Dendritic cell treated with granulocyte-macrophage colony-stimulating factor and Interleukin-4, amounts not matched to agents 40 ng/mL and 50 ng/mL, for 4 days (primary cell): Measurements from ENCODE around the gene RDH8.
"Not testable (repeated sequence)": the region's sequence is repeated elsewhere in the genome, so short reads cannot be mapped to it uniquely, and the experiment has no call there.

ENCODE experiments used
- H3K27ac Mint-ChIP-seq: one replicate; pipeline ENCODE4 v1.8.0; 2022; ENCODE audit warnings: mild to moderate bottlenecking, mixed read lengths
- H3K27me3 Mint-ChIP-seq: one replicate; pipeline ENCODE4 v1.8.0; 2022; ENCODE audit warnings: mild to moderate bottlenecking, mixed read lengths
- H3K36me3 Mint-ChIP-seq: one replicate; pipeline ENCODE4 v1.8.0; 2022; ENCODE audit warnings: low read depth, mixed read lengths
- H3K4me1 Mint-ChIP-seq: one replicate; pipeline ENCODE4 v1.8.0; 2022; ENCODE audit warnings: low read depth, mixed read lengths
- H3K4me3 Mint-ChIP-seq: one replicate; pipeline ENCODE4 v1.8.0; 2022; ENCODE audit warnings: mild to moderate bottlenecking, moderate library complexity, mixed read lengths
- H3K9me3 Mint-ChIP-seq: one replicate; pipeline ENCODE4 v1.8.0; 2022; ENCODE audit warnings: mixed read lengths
- intact Hi-C: fragments of 100-400 bp; cut with micrococcal nuclease; formaldehyde crosslinking; loops from one replicate; pipeline ENCODE4 v1.15.0; 2022

RDH8 gene

DNA sequence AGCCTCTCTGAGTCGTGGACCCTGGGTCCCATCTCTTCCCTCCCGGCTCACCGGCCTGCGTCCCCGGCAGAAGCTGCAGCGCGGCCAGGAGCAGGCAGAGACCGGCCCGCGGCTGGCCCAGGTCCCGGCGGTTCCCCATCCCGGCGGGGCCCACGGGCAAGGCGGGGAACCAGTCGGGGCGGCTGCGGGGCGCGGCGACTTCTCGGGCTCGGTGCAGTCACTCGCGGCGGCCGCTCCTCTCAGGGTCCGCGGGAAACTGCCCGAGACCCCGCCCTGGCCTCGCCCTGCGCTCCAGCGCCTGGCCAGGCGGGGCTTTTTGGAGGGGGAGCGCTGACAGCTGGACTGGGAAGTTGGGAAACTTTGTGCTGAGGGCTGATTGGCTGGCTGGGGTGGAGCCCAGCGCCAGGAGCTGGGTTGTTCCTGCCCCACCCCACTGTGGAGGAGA is 3.0 kb upstream of the RDH8 start, which contains the start of gene COL5A3:
TSS of gene COL5A3 (minus strand) at position 258 of the 445 bp plus-strand sequence. CDS start at position 139, 119 bp downstream.
- peak within 1 kb of the TSS; percentile 49 for H3K4me3 Mint-ChIP-seq

DNA sequence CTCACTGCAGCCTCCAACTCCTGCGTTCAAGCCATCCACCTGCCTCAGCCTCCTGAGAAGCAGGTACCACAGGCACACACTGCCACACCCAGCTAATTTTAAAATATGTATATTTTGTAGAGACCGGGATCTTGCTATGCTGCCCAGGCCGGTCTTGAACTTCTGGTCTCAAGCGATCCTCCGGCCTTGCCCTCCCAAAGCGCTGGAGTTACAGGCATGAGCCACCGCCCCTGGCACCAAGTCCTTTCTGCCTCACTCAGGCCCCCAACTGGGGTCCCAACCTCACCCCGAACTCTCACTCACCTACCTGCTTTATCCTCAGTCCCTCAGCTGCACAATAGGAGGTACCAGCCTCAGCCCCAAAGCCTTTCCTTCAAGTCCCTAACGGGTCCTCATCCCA is 2.3 kb upstream of the RDH8 start:
- Mint-ChIP-seq H3K9me3 (no peaks in the 10 kb centered on the region), H3K36me3 (no peaks in the 10 kb centered on the region), H3K27me3 (peaks cover 70% of the 10 kb centered on the region), H3K27ac (no peak overlapping the region), H3K4me3 (no peak overlapping the region), H3K4me1 (peaks cover 6% of the 10 kb centered on the region)
- intact Hi-C loops, result no loop called here

More for the DNA sequence above, 3.0 kb upstream of the RDH8 start, which contains the start of gene COL5A3:
- Mint-ChIP-seq H3K36me3 (no peaks in the 10 kb centered on the region), H3K27ac (no peak within 1 kb of the TSS), H3K4me1 (peaks cover 6% of the 10 kb centered on the region), H3K27me3 (peaks cover 73% of the 10 kb centered on the region), H3K9me3 (no peaks in the 10 kb centered on the region)
- intact Hi-C loops, result no loop called here

DNA sequence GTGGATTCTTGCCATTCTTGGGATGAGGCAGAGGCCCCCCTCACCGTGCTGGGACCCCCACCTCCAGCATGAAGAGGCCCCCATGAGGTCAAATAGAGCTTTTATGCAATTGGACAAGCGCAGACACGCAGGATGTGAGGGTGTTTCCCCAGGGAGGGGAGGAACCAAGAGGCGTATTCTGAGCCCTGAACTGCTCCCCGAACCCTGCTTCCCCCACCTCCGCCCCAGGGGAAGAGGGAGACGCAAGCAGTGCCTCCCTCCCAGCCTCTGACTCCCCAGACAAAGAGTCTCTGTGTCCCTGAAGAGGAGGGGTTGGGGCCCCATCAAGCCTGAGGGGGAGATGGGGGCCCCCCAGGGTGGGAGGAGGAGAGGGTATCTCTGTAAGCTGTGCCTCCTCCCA is 1.3 kb upstream of the RDH8 start:
- H3K4me1 Mint-ChIP-seq, result peaks cover 6% of the 10 kb centered on the region
- no peak overlapping the region for H3K4me3 Mint-ChIP-seq
- peaks cover 63% of the 10 kb centered on the region for H3K27me3 Mint-ChIP-seq
- intact Hi-C loops, result no loop called here
- H3K36me3 Mint-ChIP-seq, result no peaks in the 10 kb centered on the region
- H3K9me3 Mint-ChIP-seq, result no peaks in the 10 kb centered on the region
- no peak overlapping the region for H3K27ac Mint-ChIP-seq

DNA sequence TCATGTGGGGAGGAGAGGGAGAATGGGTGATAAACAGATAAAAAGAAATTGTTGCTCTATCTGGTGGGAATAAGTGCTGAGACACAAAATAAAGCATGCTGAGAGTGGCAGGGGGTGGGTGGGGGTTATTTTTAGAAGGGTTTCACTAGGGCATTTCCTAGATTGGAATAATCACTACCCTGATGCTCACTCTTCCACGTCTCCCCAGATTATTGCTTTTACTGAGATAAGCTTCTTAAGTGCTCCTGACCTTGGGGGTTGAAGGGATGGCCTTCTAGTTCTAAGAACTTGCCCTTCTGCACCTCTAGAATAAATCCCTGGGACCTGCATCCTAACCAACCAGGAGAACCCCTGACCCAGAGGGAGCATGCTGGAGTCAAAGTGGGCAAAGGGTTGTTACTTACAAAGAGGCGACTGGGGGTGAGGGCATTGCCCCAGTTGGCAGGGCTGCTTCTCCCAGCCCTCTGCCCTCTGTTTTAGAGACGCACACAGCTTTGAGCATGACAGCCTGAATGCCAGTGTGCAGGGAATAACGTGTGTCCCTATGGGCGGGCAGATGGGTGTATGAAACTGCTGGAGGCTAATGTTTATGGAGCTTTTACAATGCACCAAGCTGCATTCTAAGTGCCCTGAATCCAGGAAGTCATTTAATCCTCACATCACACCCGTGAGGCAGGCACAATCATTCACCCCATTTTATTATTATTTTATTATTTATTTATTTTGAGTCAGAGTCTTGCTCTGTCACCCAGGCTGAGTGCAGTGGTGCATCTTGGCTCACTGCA is 743 bp downstream of the RDH8 start:
- Mint-ChIP-seq H3K4me3 (no peak overlapping the region), H3K9me3 (no peaks in the 10 kb centered on the region), H3K4me1 (peaks cover 6% of the 10 kb centered on the region), H3K27me3 (peaks cover 46% of the 10 kb centered on the region), H3K36me3 (no peaks in the 10 kb centered on the region), H3K27ac (no peak overlapping the region)
- intact Hi-C loops, result no loop called here

DNA sequence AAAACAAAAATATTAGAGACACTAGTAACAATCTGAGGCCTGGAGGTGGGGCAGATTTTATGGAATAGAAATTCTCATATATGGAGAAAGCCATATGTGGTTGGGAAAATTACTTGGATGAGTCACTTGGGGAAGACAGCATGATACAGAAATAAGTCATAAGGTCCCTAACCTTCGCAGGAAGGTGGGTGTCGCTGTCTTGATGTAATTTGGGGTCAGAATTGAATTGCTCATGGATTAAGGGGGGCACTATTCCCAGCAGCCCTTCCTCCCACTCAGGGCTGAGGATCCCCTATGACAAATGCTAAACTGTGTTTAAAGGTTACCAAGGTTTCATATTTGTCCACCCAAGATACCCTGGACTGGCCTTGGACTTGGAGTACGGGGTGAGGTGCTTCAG is 5.0 kb downstream of the RDH8 start:
- no peak overlapping the region for H3K4me3 Mint-ChIP-seq
- H3K27ac Mint-ChIP-seq, result no peak overlapping the region
- no peaks in the 10 kb centered on the region for H3K4me1 Mint-ChIP-seq
- H3K9me3 Mint-ChIP-seq, result no peaks in the 10 kb centered on the region
- peaks cover 20% of the 10 kb centered on the region for H3K27me3 Mint-ChIP-seq
- H3K36me3 Mint-ChIP-seq, result no peaks in the 10 kb centered on the region
- intact Hi-C loops, result no loop called here

DNA sequence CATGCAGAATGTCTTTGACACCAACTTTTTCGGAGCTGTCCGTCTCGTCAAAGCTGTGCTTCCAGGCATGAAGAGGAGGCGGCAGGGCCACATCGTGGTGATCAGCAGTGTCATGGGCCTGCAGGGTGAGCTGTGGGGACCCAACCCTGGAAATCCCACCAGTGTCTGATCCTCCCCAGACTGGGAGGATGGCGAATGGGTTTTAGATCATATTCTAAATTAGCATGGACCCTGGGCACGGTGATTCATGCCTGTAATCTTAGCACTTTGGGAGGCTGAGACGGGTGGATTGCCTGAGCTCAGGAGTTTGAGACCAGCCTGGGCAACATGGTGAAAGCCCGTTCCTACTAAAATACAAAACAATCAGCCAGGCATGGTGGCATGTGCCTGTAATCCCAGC is 5.5 kb downstream of the RDH8 start:
- H3K36me3 Mint-ChIP-seq, result no peaks in the 10 kb centered on the region
- no peak overlapping the region for H3K27ac Mint-ChIP-seq
- peaks cover 16% of the 10 kb centered on the region for H3K27me3 Mint-ChIP-seq
- H3K9me3 Mint-ChIP-seq, result no peaks in the 10 kb centered on the region
- H3K4me3 Mint-ChIP-seq, result no peak overlapping the region
- no peaks in the 10 kb centered on the region for H3K4me1 Mint-ChIP-seq
- intact Hi-C loops, result no loop called here

DNA sequence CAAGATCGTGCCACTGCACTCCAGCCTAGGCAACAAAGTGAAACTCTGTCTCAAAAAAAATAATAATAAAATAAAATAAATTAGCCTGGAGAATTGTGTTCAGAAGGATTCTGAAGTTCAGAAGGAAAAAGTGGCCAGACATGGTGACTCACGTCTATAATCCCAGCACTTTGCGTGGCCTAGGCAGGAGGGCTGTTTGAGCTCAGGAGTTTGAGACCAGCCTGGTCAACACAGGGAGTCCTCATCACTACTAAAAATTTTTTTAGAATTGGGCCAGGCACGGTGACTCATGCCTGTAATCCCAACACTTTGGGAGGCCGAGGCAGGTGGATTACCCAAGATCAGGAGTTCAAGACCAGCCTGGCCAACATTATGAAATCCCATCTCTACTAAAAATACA is 6.0 kb downstream of the RDH8 start:
- Mint-ChIP-seq H3K27me3 (peaks cover 13% of the 10 kb centered on the region), H3K4me3 (no peak overlapping the region), H3K27ac (no peak overlapping the region), H3K9me3 (no peaks in the 10 kb centered on the region), H3K4me1 (no peaks in the 10 kb centered on the region), H3K36me3 (no peaks in the 10 kb centered on the region)
- intact Hi-C loops, result no loop called here

DNA sequence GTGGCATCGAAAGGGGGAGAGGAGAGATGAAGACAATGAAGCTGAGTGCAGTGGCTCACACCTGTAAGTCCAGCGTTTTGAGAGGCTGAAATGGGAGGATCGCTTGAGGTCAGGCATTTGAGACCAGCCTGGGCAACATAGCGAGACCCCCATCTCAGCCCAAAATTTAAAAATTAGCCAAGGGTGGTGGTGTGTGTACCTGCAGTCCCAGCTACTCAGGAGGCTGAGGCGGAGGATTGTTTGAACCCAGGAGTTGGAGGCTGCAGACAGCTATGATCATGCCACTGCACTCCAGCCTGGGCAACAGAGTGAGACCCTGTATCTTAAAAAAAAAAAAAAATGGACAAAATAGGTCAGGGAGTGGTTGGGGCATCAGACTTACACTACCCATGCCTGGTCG is 7.6 kb downstream of the RDH8 start:
- intact Hi-C loops, result no loop called here
- no peaks in the 10 kb centered on the region for H3K4me1 Mint-ChIP-seq
- no peaks in the 10 kb centered on the region for H3K9me3 Mint-ChIP-seq
- no peak overlapping the region for H3K4me3 Mint-ChIP-seq
- H3K27ac Mint-ChIP-seq, result no peak overlapping the region
- no peaks in the 10 kb centered on the region for H3K36me3 Mint-ChIP-seq
- H3K27me3 Mint-ChIP-seq, result peaks cover 8% of the 10 kb centered on the region

DNA sequence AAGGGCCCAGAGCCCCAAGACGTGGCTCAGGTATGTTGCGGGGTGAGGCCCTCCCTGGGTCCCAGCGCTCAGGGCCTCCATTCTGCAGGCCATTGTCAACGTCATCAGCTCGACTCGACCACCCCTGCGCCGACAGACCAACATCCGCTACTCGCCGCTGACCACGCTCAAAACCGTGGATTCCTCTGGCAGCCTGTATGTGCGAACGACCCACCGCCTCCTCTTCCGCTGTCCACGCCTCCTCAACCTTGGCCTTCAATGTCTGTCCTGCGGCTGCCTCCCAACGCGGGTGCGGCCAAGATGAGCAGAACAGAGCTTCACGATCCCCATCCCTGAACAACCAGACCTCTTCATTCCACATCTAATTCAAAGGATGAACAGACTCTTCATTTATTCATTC is 8.2 kb downstream of the RDH8 start:
- intact Hi-C loops, result no loop called here
- peaks cover 14% of the 10 kb centered on the region for H3K27me3 Mint-ChIP-seq
- no peaks in the 10 kb centered on the region for H3K4me1 Mint-ChIP-seq
- no peak overlapping the region for H3K27ac Mint-ChIP-seq
- no peaks in the 10 kb centered on the region for H3K9me3 Mint-ChIP-seq
- H3K36me3 Mint-ChIP-seq, result no peaks in the 10 kb centered on the region
- no peak overlapping the region for H3K4me3 Mint-ChIP-seq

DNA sequence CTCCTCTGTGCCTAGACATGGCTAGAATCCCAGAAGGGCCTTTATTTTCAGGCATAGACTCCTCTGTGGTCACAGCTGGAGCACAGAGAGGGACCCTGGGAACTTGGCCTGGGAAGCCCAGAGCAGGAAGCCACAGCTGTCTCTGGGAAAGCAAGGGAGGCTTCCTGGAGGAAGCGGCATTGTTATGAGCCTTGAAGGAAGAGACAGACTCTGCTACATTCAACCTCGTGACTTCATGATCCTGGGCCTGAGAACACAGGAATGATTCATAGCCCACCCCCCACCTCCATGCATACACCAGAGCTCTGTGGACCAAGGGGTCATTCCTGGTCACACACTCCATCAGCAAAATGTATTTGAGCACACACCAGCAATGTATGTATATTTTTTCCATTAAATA is 8.6 kb downstream of the RDH8 start:
- H3K36me3 Mint-ChIP-seq, result no peaks in the 10 kb centered on the region
- no peak overlapping the region for H3K27ac Mint-ChIP-seq
- no peaks in the 10 kb centered on the region for H3K9me3 Mint-ChIP-seq
- H3K4me3 Mint-ChIP-seq, result no peak overlapping the region
- H3K27me3 Mint-ChIP-seq, result peaks cover 17% of the 10 kb centered on the region
- intact Hi-C loops, result no loop called here
- no peaks in the 10 kb centered on the region for H3K4me1 Mint-ChIP-seq

DNA sequence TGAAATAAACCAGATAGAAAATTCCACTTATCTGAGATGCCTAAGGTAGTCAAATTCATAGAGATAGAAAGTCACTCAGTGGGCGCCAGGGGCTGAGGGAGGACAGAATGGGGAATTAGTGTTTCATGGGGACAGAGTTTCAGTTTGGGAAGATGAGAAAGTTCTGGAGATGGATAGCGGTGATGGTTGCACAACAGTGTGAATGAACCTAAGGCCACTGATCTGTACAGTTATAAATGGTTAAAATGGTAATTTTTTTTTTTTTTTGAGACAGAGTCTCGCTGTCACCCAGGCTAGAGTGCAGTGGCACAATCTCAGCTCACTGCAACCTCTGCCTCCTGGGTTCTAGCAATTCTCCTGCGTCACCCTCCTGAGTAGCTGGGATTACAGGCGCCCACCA is 9.8 kb downstream of the RDH8 start:
- H3K9me3 Mint-ChIP-seq, H3K4me1 Mint-ChIP-seq, H3K36me3 Mint-ChIP-seq, H3K27ac Mint-ChIP-seq, H3K4me3 Mint-ChIP-seq, intact Hi-C loops: not testable (repeated sequence)
- peaks cover 24% of the 10 kb centered on the region for H3K27me3 Mint-ChIP-seq

DNA sequence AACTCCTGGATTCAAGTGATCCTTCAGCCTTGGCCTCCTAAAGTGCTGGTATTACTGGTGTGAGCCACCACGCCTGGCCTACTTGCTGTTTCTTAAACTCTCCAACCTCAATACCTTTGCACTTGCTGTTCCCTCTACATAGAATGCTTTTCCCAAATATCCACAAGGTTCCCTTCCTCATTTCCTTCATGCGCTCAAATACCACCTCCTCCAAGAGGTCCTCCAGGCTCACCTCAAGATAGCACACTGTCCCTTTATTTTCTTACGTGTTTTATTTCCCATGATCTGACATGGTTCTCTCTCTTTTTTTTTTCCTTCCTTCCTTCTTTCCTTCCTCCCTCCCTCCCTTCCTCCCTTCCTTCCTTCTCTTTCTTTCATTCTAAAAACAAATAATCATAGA is 13.5 kb downstream of the RDH8 start:
- Mint-ChIP-seq H3K27ac (no peak overlapping the region), H3K36me3 (no peaks in the 10 kb centered on the region), H3K4me1 (no peaks in the 10 kb centered on the region), H3K4me3 (no peak overlapping the region), H3K27me3 (peaks cover 19% of the 10 kb centered on the region), H3K9me3 (no peaks in the 10 kb centered on the region)
- intact Hi-C loops, result loop anchor here (1.0 kb wide), 1 partner anchor 95 kb away; no protein-coding TSS in a partner anchor

DNA sequence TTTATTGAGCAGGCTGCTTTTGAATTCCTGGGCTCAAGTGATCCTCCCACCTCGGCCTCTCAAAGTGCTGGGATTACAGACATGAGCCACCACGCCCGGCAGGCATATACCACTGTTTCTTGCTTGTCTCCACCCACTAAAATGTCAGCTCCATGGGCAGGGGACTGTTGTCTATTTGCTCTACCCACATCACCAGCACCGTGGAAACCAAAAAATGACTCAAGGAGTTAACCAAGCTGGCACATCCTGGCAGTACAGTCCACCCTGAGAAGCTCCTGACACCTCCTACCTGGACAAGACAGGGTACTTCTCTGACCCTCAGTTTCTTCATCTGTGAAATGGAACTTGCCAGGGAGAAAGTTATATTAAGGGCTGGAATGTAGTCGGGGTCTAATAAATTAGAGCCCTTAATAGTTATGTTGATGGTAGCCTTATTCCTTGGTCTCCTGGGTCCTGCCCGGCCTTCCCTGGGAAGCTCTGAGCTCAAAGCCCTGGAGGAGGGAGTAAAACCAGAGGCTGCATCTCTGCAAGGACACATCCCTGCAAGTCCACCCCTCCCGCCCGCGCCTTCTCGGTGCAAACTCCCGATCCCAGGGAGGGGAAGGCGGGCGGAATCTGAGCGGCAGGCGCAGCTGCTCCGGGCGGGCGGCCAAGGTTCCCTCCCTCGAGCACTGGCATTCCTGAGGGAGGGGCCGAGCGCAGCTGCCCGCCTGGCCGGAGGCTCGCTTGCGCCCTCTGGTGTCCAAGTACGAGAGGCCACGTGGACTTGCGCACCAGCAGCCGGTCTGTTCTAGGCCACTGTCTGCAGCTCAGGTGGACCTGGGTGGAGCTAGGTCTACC is 14.1 kb downstream of the RDH8 start:
- H3K4me3 Mint-ChIP-seq, result no peak overlapping the region
- H3K4me1 Mint-ChIP-seq, result no peaks in the 10 kb centered on the region
- H3K36me3 Mint-ChIP-seq, result no peaks in the 10 kb centered on the region
- intact Hi-C loops, result loop anchor here (1.0 kb wide), 1 partner anchor 96 kb away; no protein-coding TSS in a partner anchor
- peaks cover 22% of the 10 kb centered on the region for H3K27me3 Mint-ChIP-seq
- H3K9me3 Mint-ChIP-seq, result no peaks in the 10 kb centered on the region
- no peak overlapping the region for H3K27ac Mint-ChIP-seq

DNA sequence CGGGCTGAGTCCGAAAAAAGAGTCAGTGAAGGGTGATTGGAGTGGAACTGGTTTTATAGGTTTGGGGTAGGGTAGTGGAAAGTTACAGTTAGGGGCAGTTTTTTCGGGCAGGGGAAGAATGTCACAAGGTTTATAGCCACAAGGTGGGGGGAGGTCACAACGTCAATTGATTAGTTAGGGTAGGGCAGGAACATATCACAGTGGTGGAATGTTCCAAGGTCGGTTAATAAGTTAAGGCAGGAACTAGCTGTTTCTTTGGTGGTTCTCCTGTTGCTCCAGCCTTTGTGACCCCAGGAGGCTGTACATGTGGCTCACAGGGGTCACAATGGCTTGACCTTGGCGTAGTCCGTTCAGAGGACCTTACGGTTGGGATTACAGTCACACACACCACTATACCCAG is 20.3 kb downstream of the RDH8 start:
- no peaks in the 10 kb centered on the region for H3K4me1 Mint-ChIP-seq
- H3K27ac Mint-ChIP-seq, result no peak overlapping the region
- intact Hi-C loops, result no loop called here
- H3K27me3 Mint-ChIP-seq, result peaks cover 21% of the 10 kb centered on the region
- no peak overlapping the region for H3K4me3 Mint-ChIP-seq
- H3K36me3 Mint-ChIP-seq, result no peaks in the 10 kb centered on the region
- H3K9me3 Mint-ChIP-seq, result no peaks in the 10 kb centered on the region
